Right hindlimb (tissue), 1 donor: ENCODE data around the gene OPHN1.

ENCODE experiments used
- DNase-seq: peaks from one replicate; pipeline ENCODE4 v3.0.0-alpha.2; 2018

The OPHN1 gene

GRCh38 chrX:68234171-68234910 lies 199.0 kb downstream of the OPHN1 start:
- DNase-seq, result no peak

GRCh38 chrX:68232206-68232605 lies 201.1 kb downstream of the OPHN1 start:
- no peak for DNase-seq

- DNase-seq, result no peak
These were observed 224.3 kb downstream of the OPHN1 start for GRCh38 chrX:68209008-68209407.

GRCh38 chrX:68204521-68205038 lies 228.7 kb downstream of the OPHN1 start:
- no peak for DNase-seq

GRCh38 chrX:68203646-68204045 lies 229.6 kb downstream of the OPHN1 start:
- DNase-seq, result no peak

- no peak for DNase-seq
These were observed 230.1 kb downstream of the OPHN1 start for GRCh38 chrX:68203211-68203610.

- peak; percentile 16 for DNase-seq
These were observed 234.0 kb downstream of the OPHN1 start for GRCh38 chrX:68199062-68199848.

- peak; percentile 26 for DNase-seq
These were observed 236.1 kb downstream of the OPHN1 start for GRCh38 chrX:68196939-68197791.

GRCh38 chrX:68195561-68195960 lies 237.7 kb downstream of the OPHN1 start:
- no peak for DNase-seq

- no peak for DNase-seq
These were observed 239.5 kb downstream of the OPHN1 start for GRCh38 chrX:68193786-68194185.

- no peak for DNase-seq
These were observed 240.1 kb downstream of the OPHN1 start for GRCh38 chrX:68193234-68193633.

- DNase-seq, result no peak
These were observed 242.5 kb downstream of the OPHN1 start for GRCh38 chrX:68190799-68191198.

- DNase-seq, result no peak
These were observed 246.6 kb downstream of the OPHN1 start for GRCh38 chrX:68186552-68187262.

GRCh38 chrX:68185161-68185560 lies 248.1 kb downstream of the OPHN1 start:
- no peak for DNase-seq

- DNase-seq, result no peak
These were observed 249.6 kb downstream of the OPHN1 start for GRCh38 chrX:68183612-68184214.

GRCh38 chrX:68180579-68180978 lies 252.7 kb downstream of the OPHN1 start:
- no peak for DNase-seq

- DNase-seq, result no peak
These were observed 253.9 kb downstream of the OPHN1 start for GRCh38 chrX:68179355-68179754.

GRCh38 chrX:68177542-68177941 lies 255.8 kb downstream of the OPHN1 start:
- no peak for DNase-seq

- DNase-seq, result no peak
These were observed 257.7 kb downstream of the OPHN1 start for GRCh38 chrX:68175562-68175961.

GRCh38 chrX:68163441-68163840 lies 269.9 kb downstream of the OPHN1 start:
- no peak for DNase-seq

GRCh38 chrX:68147848-68148247 lies 285.4 kb downstream of the OPHN1 start:
- no peak for DNase-seq

- DNase-seq, result no peak
These were observed 287.2 kb downstream of the OPHN1 start for GRCh38 chrX:68146054-68146453.
